ENCODE results near the gene MISP.

Gene MISP

DNA sequence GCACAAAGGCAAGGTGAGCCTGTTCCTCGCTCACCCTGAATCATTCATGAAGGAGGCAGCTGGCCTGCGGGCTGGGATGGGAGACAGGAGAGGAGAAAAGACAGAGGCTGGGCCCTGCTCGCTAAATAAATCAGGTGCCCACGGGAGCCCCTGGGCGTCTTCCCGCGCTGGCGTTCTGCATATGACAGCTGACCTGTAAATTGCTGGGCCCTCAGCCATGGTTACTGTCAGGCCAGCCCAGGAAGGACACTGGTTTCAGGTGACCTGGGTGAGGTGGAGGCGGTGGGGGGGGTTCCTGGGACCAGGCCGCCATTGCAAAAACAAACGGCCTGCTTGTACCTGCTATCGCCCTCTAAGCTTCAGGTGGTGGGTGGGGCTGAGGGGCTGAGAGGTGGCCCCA is 42.9 kb downstream of the MISP start:
- Histone ChIP-seq H3K4me3 (ENCODE audit: low read length) (no peak overlapping the region), H3K27me3 (replicated peaks; ENCODE audit: control insufficient read depth, insufficient read depth, low read length) (no peaks in the 10 kb centered on the region), H3K9me3 (ENCODE audit: control insufficient read depth, low read length) (no peaks in the 10 kb centered on the region), H3K9ac (ENCODE audit: low read length) (no peak overlapping the region), H3K36me3 (ENCODE audit: control insufficient read depth, insufficient read depth, low read length, severe bottlenecking) (no peaks in the 10 kb centered on the region), H3K4me1 (ENCODE audit: control insufficient read depth, insufficient read depth, low read length) (peaks cover 25% of the 10 kb centered on the region)
- no peak for DNase-seq (ENCODE audit: low read depth)

DNA sequence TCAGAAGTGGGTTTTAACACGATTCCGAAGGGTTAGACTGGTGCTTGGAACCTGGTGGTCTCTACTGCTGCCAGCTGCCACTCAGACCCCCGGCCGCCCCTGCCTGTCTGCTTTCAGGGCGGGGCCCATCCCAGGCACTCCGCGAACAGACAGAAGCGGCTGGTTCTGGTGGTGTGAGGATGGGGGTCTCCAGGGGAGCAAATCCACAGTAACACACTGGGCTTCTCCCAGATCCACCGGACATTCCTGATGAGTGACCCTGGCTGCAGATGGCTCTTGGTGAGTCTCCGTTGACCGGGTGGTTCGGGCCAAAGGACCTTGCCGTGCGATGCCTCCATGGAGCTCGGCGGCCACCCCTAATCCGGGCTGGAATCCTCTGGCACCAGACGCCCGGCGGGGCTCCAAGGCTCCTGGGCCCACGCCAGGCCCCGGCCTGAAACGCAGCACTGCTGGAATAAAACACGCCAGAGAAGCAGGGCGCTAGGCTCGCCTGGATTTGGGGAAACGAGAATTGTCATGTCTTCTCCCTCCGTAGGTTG is 44.2 kb downstream of the MISP start:
- H3K9me3 ChIP-seq (ENCODE audit: control insufficient read depth, low read length) = no peaks in the 10 kb centered on the region
- peak overlapping the region; percentile 93 for H3K9ac ChIP-seq (ENCODE audit: low read length)
- H3K36me3 ChIP-seq (ENCODE audit: control insufficient read depth, insufficient read depth, low read length, severe bottlenecking) = peaks cover 7% of the 10 kb centered on the region
- peaks cover 23% of the 10 kb centered on the region for H3K4me1 ChIP-seq (ENCODE audit: control insufficient read depth, insufficient read depth, low read length)
- DNase-seq (ENCODE audit: low read depth) = no peak
- H3K27me3 ChIP-seq (replicated peaks; ENCODE audit: control insufficient read depth, insufficient read depth, low read length) = no peaks in the 10 kb centered on the region
- peak overlapping the region; percentile 80 for H3K4me3 ChIP-seq (ENCODE audit: low read length)

DNA sequence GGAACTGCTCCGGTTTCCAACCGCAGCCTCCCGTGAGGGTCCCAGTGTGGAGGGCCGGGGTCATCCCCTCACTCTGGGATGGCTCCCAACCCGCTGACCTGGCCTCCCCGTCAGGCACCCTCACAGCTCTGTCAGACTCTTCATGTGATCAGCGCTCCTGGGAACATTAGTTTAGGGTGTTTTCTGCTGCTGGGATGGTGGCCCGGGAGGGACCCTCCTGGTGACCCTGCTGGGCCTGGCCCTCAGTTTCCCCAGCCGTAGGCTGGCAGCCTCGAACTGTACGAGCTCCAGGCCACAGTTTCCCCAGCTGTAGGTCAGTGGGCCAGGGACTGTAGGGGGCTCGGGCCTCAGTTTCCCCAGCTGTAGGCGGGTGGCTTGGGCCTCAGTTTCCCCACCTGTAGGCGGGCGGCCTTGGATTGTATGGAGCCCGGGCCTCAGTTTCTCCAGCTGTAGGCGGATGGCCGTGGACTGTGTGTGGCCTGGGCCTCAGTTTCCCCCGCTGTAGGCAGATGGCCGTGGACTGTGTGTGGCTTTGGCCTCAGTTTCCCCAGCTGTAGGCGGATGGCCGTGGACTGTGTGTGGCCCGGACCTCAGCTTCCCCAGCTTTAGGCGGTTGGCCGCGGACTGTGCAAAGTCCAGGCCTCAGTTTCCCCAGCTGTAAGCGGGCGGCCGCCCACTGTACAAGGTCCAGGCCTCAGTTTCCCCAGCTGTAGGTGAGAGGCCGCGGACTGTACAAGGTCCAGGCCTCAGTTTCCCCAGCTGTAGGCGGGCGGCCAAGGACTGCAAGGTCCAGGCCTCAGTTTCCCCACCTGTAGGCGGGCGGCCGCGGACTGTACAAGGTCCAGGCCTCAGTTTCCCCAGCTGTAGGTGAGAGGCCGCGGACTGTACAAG is 45.0 kb downstream of the MISP start:
- no peaks in the 10 kb centered on the region for H3K9me3 ChIP-seq (ENCODE audit: control insufficient read depth, low read length)
- no peak for DNase-seq (ENCODE audit: low read depth)
- peaks cover 12% of the 10 kb centered on the region for H3K36me3 ChIP-seq (ENCODE audit: control insufficient read depth, insufficient read depth, low read length, severe bottlenecking)
- H3K4me1 ChIP-seq (ENCODE audit: control insufficient read depth, insufficient read depth, low read length) = peaks cover 30% of the 10 kb centered on the region
- peak overlapping the region; percentile 80 for H3K4me3 ChIP-seq (ENCODE audit: low read length)
- no peaks in the 10 kb centered on the region for H3K27me3 ChIP-seq (replicated peaks; ENCODE audit: control insufficient read depth, insufficient read depth, low read length)
- peak overlapping the region; percentile 93 for H3K9ac ChIP-seq (ENCODE audit: low read length)

DNA sequence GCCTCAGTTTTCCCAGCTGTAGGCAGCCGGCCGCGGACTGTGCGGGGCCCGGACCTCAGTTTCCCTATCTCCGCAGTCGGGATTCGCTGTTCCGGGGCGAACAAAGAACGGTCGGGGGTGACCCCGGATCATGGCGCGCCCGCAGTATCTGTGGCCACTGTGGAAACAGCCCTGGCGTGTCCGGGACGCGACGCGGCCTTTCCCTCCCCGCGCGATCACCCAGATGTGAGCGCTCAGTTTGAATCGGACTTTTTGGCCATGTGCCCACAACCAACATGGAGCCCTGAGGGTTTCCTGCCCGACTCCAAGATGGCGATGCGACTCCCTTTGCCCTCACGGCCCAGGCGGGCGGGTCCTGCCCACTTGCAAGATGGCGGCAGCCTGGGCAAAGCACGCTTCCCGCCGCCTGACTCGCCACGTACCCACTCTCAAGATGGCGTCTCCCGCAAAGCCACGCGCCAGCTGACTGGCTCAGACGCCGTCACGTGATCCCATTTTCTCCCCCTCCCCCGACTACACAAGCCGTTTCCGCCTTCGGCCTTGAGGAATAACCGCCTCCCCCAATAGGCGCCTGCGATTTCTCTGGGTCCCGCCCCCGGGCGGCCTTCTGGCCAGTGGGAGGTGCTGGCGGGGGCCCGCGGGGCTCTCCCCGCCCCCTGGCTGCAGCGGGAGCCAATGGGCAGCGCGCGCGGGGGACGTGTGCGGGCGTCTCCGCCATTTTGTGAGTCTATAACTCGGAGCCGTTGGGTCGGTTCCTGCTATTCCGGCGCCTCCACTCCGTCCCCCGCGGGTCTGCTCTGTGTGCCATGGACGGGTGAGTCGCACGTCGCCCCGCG is 46.0 kb downstream of the MISP start, which contains the start of gene PTBP1:
Gene PTBP1, plus strand, starts transcription at position 761 of the 836 bp plus-strand sequence. Its CDS starts 46 bp downstream, at position 807.
- H3K4me3 ChIP-seq (ENCODE audit: low read length) = peak within 1 kb of the TSS; percentile 98
- peak within 1 kb of the TSS; percentile 98 for H3K9ac ChIP-seq (ENCODE audit: low read length)
- H3K36me3 ChIP-seq (ENCODE audit: control insufficient read depth, insufficient read depth, low read length, severe bottlenecking) = peaks cover 12% of the 10 kb centered on the region
- H3K9me3 ChIP-seq (ENCODE audit: control insufficient read depth, low read length) = no peaks in the 10 kb centered on the region
- peaks cover 40% of the 10 kb centered on the region for H3K4me1 ChIP-seq (ENCODE audit: control insufficient read depth, insufficient read depth, low read length)
- peak; percentile 100 for DNase-seq (ENCODE audit: low read depth)
- no peaks in the 10 kb centered on the region for H3K27me3 ChIP-seq (replicated peaks; ENCODE audit: control insufficient read depth, insufficient read depth, low read length)

DNA sequence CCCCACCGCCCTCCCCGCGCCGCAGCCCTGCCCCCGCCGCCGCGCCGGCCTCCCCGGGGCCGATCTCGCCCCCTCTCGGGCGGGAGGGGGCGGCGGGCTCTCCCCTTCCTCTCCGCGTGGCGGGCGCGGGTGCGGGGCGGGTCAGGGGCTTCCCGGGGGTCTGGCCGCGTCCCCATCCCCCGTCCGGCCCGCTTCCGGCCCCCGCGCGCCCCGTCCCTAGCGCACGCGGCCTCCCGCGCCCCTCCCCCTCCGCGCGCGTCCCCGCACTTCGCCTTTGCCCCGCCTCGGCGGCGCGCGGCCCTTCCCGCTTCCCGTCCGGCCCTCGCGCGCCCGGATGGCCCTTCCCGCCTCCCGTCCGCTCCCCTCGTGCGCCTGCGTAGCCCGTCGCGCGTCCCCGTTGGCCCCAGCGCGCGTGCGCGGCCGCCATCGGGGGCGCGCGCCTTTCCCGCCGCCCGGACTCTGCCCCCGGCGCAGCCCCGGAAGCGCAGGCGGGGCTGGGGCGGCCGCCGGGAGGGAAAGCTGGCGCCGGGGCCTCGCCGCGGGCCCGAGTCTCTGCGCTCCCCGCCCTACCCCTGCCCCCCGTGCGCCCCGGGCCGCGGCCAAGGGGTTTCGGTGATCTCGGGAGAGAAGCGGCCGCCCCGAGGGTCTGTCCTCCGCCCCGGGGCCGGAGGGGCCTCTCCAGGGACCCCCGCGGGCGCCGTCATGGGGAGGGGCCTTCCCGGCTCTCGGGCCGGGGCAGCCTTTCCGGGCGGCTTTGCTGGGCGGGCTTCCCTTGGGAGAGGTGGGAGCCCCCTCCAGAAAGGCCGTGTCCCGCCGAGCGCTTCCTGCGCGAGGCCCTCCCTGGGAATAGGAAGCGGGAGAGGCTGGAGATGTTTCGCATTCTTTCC is 46.9 kb downstream of the MISP start:
- no peaks in the 10 kb centered on the region for H3K9me3 ChIP-seq (ENCODE audit: control insufficient read depth, low read length)
- H3K27me3 ChIP-seq (replicated peaks; ENCODE audit: control insufficient read depth, insufficient read depth, low read length) = no peaks in the 10 kb centered on the region
- H3K4me1 ChIP-seq (ENCODE audit: control insufficient read depth, insufficient read depth, low read length) = peaks cover 48% of the 10 kb centered on the region
- H3K36me3 ChIP-seq (ENCODE audit: control insufficient read depth, insufficient read depth, low read length, severe bottlenecking) = peaks cover 12% of the 10 kb centered on the region
- DNase-seq (ENCODE audit: low read depth) = peak; percentile 95
- H3K9ac ChIP-seq (ENCODE audit: low read length) = peak overlapping the region; percentile 98
- H3K4me3 ChIP-seq (ENCODE audit: low read length) = peak overlapping the region; percentile 98

DNA sequence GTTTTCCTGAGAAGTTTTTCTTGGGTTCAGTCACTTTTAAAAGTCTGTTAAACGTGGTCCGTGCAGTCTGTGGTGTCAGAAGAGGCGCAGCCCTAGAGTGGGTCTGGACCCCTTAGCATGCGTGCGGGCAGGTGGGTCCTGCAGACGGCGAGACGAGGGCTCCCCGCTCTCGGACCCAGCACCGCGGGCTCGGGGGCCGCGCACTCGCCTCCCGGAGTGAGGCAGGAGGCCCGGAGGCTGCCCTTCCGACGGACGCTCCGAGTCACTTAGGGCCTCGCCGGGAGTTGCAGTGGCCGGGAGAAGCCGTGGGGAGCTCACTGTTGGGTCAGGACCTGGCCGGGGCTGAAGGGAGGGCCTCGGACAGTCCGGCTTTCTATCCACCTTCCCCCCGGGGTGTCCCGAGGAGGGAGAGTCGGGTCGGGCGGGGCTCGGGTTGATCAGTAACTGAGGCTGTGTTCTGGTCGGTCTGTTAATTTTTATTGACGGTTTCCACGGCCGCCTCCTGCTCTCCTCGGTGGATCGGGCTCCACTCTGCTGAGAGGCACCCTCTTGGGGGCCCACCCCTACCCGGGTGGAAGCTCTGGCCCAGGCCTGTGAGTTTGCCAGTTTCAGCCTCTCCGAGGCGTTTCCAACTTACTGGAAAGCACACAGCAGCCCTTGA is 47.6 kb downstream of the MISP start:
- Histone ChIP-seq H3K9ac (ENCODE audit: low read length) (peak overlapping the region; percentile 98), H3K4me1 (ENCODE audit: control insufficient read depth, insufficient read depth, low read length) (peaks cover 48% of the 10 kb centered on the region), H3K9me3 (ENCODE audit: control insufficient read depth, low read length) (no peaks in the 10 kb centered on the region), H3K36me3 (ENCODE audit: control insufficient read depth, insufficient read depth, low read length, severe bottlenecking) (peaks cover 14% of the 10 kb centered on the region), H3K27me3 (replicated peaks; ENCODE audit: control insufficient read depth, insufficient read depth, low read length) (no peaks in the 10 kb centered on the region), H3K4me3 (ENCODE audit: low read length) (peak overlapping the region; percentile 98)
- peak; percentile 59 for DNase-seq (ENCODE audit: low read depth)

DNA sequence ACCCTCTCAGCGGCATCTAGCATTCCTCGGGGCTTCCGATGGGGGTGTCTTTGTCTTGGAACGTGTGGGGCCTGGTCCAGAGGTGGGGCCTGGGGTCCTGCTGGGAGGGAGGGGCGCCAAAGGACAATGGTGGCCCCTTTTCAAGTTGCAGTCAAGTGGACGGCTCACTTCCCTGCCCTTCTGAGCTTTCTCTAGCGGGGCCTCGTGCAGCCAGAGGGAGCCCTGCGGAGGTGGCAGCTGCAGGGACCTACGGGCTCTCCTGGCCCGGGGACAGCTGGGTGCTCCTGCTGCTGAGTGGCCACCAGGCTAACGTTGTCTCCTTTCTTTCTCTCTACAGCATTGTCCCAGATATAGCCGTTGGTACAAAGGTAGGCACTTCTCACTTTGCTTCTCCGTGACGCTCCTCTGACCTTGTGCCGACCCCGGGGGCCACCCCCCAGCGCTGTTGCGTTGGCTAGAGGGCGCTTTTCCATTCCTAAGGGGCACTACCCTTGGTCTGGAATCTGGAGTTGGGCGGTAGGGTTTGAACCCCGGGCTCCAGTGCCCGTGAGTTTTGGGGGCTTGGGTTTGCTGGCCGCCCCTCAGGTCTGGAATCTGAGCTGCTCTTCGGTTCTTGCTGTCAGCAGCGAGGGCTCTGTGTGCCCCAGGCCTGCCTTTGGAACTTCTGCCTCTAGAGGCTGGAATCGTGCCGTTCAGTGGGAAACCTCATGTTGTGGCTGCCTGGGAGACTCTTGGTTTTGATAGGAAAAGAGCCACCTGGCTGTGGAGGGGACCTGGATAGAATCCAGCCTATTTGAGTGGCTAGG is 48.4 kb downstream of the MISP start:
- DNase-seq (ENCODE audit: low read depth) = peak; percentile 72
- Histone ChIP-seq H3K4me1 (ENCODE audit: control insufficient read depth, insufficient read depth, low read length) (peaks cover 48% of the 10 kb centered on the region), H3K27me3 (replicated peaks; ENCODE audit: control insufficient read depth, insufficient read depth, low read length) (no peaks in the 10 kb centered on the region), H3K4me3 (ENCODE audit: low read length) (peak overlapping the region; percentile 98), H3K36me3 (ENCODE audit: control insufficient read depth, insufficient read depth, low read length, severe bottlenecking) (peaks cover 21% of the 10 kb centered on the region), H3K9ac (ENCODE audit: low read length) (peak overlapping the region; percentile 98), H3K9me3 (ENCODE audit: control insufficient read depth, low read length) (no peaks in the 10 kb centered on the region)

DNA sequence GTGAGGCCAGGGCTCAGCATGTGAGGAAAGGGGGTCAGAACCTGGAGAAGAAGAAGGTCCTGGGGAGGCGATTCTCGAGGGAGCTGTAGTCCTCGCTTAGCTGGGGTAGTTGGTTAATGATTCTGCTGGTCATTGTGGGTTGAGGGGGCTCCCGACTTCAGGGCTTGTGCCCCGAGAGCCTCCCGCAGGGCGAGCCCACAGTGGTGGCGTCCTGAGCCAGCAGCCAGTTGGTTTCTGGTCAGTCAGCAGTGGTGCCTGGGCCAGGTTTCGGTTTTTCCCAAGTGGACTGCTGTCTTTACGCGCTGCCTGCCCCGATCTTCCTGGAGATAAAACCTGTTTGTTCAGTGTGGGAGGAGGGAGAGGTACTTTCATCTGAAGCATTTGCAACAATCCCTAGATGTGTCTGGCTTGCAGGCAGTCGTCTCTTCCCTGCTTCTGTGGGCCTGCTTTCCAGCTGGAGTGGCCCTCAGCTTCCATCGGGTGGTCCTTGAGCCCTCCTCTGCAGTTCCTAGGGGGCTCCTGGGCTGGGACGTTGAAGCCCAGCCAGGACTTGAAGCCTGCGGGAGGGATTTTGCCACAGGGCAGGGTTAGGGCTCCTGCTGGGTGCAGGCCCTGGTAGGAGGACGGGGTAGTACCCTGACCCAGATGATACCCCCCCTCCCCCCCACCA is 49.6 kb downstream of the MISP start:
- H3K36me3 ChIP-seq (ENCODE audit: control insufficient read depth, insufficient read depth, low read length, severe bottlenecking) = peaks cover 33% of the 10 kb centered on the region
- peak overlapping the region; percentile 75 for H3K4me3 ChIP-seq (ENCODE audit: low read length)
- no peaks in the 10 kb centered on the region for H3K27me3 ChIP-seq (replicated peaks; ENCODE audit: control insufficient read depth, insufficient read depth, low read length)
- DNase-seq (ENCODE audit: low read depth) = no peak
- H3K4me1 ChIP-seq (ENCODE audit: control insufficient read depth, insufficient read depth, low read length) = peaks cover 44% of the 10 kb centered on the region
- H3K9ac ChIP-seq (ENCODE audit: low read length) = peak overlapping the region; percentile 98
- no peaks in the 10 kb centered on the region for H3K9me3 ChIP-seq (ENCODE audit: control insufficient read depth, low read length)

DNA sequence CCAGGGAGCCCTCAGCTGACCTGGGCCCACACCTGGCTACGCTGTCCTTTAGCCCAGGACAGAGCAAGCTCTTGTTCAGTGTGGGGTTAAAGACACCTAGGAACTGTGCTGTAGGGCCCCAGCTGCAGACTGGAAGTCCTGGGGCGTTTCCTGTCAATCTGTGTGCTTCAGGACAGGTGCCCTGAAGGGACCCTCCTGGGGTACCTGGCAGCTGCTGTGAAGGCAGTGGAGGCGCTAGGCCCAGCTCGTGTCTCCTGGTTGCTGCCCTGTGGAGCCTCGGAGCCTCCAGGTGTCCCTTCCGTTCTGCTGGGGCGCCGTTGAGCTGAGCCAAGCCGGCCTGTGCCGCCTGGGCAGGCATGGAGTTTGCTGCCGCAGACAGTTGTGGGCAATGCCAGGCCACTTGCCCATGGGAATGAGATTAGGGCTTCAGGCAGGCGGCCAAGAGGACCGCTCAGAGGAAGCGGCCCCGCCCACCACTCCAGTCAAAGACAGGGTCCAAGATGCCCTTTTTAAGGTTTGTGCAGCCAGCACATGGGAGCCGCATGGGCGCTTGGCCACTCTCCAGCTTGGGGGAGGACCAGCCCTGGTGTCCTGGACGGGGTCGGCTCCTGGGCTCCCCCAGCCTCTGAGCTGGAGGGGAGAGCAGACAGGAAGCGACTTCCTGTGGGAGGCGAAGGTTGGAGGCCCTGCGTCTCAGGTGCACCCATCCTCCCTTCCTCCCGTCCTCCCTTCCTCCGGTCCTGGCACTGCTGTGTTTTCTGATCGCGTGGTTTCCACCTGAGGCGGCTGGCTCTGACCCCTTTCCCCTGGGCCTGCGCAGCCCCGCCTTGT is 50.3 kb downstream of the MISP start:
- DNase-seq (ENCODE audit: low read depth) = peak; percentile 49
- Histone ChIP-seq H3K4me3 (ENCODE audit: low read length) (peak overlapping the region; percentile 75), H3K36me3 (ENCODE audit: control insufficient read depth, insufficient read depth, low read length, severe bottlenecking) (peaks cover 40% of the 10 kb centered on the region), H3K4me1 (ENCODE audit: control insufficient read depth, insufficient read depth, low read length) (peaks cover 36% of the 10 kb centered on the region), H3K9me3 (ENCODE audit: control insufficient read depth, low read length) (no peaks in the 10 kb centered on the region), H3K27me3 (replicated peaks; ENCODE audit: control insufficient read depth, insufficient read depth, low read length) (no peaks in the 10 kb centered on the region), H3K9ac (ENCODE audit: low read length) (peak overlapping the region; percentile 60)

All from adipocyte (in vitro differentiated cells).